ENCODE measurements around the gene ACTR8.

The ACTR8 gene

DNA sequence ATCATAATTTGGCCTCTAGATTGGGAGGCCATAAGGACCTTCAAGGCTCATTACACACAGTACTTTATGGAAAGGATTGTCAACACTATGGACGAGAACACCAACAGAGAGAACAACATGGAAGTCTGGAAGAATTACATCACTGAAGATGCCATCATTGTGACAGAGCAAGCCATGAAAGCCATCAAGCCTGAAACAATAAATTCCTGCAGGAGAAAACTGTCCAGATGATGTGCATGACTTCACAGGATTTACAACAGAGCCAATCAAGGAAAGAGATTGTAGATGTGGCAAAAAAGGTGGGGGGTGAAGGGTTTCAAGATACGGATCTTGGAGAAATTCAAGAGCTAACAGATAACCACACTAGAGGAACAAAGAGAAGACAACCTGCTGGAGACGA is 19.7 kb downstream of the ACTR8 start:
- DNase-seq: no peak

DNA sequence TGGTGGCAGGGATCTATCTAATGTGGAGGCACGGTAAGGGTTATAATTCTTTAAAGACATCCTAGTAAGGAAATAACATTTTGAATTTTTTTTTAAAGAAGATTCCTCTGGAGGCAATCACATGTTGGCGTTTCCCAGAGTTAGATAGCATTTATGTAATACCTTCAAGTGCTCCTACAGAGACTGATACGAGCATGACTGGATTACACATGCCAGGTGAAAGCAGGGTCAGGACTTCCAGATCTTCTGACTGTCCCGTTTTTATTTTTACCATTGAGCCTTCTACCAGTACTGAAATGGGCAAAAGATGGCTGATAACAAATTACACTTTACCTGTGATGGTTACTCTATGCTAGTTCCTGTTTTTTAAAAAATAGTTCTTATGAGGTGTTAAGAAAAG is 21.8 kb downstream of the ACTR8 start:
- DNase-seq: no peak

DNA sequence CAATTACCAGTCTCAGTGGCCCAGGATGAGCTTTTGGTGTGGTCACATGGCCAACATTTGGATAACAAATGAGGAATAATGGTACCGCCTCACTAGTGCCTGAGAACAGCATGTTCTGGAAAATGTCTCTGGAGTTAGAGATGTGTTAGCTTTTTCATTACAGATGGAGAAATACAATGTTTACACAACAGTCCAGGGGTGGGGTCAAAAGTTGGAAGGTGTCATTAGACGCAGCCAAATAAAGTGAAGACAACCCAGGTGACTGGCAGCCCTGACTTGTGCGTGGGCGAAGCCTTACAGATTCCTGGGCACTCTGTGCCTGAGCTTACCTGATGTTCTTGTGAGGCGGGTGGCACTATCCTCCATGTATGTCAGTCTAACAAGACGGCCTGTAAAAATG is 22.8 kb downstream of the ACTR8 start:
- no peak for DNase-seq

DNA sequence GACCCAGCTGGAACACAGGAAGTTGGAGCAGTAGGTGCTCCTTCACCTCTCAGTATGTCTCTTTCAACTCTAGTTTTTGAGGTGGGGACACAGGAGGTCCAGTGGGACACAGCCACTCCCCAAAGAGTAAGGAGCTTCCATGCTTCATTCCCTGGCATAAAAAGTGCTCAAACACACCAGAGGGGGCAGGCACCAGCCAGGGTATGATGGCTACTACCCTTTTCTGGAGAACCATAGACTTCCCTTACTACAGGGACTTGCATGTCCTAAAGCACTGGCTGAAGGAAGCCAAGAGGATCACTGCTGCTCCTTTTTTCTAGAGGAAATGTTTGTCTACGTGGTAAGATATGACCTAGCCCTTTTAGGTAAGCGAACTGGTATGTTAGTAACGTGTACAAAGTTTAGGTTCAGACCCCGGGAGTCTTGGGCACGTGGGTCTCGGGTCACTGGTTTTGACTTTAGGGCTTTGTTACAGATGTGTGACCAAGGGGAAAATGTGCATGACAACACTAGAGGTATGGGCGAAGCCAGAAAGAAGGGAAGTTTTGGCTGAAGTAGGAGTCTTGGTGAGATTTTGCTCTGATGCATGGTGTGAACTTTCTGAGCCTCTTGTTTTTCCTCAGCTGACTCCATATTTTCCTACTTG is 23.7 kb downstream of the ACTR8 start:
- no peak for DNase-seq

DNA sequence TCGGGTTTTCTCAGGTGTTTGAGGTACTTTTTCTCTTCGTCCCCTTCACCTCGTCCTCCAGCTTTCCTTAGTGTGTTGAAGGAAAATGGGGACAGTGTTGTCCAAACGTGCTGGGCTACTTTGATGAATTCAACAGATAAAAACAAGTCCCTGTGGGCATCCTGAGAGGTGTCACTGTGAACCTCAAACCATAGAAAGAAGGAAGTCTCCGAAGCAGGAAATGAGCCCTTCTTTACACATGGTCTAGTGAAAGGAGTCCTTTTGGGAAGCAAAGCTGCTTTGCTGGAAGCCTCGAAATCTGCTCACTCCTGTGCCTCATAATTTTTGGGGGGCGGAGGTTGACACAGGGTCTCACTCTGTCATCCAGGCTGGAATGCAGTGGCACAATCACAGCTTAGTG is 25.0 kb downstream of the ACTR8 start:
- DNase-seq: no peak

DNA sequence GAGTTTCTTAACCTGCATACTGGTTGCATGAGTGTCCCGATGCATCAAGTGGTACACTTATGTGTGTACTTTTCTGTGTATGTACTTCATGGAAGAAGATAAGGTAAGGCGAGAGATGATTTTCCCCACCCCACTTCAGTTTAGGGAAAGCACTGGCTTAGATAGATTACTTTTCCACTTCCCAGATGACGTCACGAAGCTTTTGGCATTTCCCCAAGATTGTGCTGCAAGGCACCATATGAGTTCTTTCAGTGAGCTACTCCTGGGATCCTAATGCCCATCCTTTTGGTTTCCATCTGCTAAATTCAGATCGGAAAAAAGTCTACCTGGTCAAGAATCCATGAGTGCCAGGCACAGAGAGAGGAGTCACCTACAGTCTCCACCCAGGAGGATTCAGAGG is 31.1 kb downstream of the ACTR8 start:
- DNase-seq: no peak

DNA sequence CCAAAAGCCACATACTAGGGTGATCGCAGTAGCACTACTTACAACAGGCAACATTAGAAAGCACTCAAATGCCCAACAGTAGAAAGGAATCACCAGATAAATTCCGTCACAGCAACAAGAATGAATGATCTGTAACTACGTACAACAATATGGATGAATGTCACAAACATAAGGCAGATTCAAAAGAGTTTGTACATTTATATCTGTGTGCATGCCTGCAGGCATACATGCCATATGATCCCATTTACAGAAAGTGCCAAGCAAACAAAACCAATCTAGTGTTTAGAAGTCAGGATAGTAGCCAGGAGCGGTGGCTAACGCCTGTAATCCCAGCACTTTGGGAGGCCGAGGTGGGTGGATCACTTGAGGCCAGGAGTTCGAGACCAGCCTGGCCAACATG is 32.0 kb downstream of the ACTR8 start:
- no peak for DNase-seq

DNA sequence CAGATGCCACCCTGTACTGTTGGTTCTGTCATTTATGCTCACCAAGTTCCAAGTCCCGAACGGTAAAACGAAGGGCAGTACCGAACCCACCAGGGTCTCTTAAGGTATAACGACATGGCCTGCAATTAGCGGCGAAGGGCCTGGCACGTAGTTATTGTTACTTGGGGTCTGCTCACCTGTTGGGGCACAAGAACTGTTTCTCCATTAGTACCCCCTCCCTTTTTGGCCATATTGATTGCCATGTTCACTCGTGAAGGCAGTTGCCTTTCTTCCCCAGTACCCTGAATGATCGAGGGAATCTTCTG is 35.1 kb downstream of the ACTR8 start:
- no peak for DNase-seq

DNA sequence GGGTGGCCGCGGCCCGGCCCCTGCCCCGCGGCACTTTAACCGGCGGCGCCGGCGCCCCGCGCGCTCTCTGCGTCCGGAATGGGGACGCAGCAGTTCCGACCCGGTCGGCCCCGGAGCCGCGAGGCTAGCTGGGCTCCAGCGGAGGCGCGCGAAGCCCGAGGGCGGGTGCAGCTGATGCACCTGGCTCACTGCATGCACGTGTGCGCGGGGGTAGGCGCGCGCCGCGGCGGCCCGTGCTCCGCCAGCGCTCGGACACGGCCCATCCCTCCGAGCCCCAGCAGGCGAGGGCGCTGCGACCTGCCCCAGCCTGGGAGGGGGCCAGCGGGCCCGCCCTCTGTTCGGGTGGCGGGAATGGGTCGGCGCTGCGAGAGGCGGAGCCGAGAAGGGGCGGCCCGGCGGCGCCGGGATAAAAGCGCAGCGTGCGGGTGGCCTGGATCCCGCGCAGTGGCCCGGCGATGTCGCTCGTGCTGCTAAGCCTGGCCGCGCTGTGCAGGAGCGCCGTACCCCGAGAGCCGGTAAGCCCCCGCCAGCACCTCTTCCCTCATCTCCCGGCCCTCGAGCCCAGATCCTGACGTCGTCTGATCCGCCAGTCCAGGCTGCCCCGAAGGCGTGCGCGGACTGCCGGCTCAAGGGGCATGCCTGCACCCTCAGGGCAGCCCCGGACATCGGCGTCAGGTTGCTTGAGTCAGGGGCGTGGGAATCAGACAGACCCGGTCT is 35.7 kb downstream of the ACTR8 start, which contains the start of the genes CHDH and IL17RB:
Gene CHDH (minus strand): TSS at position 286 of the 717 bp plus-strand sequence. CDS start 22,411 bp downstream, outside the sequence.
Gene IL17RB (plus strand): TSS at position 435 of the 717 bp plus-strand sequence. CDS start 21 bp downstream, at position 456.
- DNase-seq: peak; percentile 7

DNA sequence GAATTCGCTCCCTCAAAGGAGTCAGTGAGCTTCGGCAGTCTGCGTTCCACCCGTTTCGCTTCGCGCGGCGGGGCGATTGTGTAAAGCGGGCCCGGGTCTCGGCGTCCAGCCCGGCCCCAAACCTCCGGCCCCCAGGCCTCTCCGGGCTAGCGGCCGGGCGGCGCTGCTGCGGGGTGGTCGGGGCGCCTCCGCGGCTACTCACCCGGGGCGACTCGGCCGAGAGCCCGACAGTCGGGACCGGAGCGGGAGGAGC is 36.1 kb downstream of the ACTR8 start:
- no peak for DNase-seq

DNA sequence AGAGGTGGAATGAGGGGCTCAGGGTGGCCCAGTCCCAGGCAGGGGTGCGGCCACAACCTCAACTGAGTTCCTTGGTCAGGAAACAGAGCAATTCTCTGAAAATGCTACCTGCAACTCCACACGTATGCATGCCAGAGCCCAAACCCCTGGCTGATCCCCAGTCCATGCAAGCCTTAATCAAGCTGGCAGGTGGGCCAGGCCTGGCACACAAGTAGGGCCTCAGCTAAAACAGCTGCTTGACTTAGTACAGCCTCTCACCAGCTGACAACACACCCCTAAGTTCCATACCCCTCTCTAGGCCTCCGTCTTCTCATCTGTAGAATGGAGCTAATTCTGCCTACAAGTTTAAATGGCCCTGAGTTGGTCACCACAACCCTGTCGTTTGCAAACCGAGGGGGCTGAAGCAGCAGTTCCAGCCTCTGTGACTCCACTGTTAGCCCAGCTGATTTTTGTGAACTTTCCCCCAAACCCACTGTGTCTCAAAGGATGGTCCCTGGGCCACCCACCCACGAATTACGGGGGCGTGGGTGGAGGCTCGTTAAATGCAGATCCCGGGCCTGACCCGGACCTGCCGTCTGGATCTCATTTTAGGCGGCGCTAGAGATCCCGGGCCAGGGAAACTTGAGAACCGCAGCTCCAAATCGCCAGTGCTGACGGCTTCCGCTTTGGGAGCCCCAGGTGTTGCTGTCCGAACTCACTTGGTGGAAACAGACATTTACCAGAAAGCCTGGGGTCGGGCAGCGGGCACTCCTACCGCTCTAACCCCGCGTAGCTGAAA is 36.7 kb downstream of the ACTR8 start:
- no peak for DNase-seq

DNA sequence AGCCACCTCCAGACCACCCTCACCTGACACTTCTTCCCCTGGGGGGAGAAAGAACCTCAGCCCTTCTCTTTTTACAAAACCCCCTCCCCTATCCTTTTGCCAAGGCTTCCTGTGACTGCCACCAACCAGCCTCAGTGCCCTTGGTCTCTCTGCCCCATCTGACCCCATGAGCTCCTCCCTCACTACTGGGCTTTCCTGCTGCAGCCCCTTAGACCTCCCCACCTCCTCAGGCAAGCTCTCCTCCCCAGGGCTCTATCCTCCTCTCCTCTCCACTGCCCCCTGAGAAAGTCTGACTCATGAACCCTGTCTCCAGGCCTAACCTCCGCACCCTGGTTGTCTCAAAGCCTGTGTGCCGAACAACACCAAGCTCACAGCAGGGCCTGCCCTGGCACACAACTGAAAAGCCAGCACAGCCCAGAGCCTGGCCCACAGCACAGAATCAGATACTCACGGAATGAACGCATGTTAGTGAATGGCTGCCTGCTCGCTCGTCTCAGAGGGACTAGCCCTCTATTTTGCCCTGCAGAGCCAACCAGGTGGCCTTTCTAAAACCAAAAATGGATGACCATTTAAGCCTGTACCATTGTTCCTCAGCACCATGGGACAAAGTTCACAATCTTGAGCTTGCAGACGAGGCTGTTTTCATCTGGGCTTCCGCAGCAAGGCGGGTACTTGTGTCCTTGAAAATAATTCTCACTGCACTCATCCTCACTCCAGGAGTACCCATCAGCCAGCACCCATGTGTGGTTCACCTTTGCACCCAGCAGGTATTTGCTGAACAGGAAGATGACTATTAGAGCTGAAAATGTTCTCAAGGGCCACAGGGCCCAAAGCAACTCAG is 37.5 kb downstream of the ACTR8 start:
- DNase-seq: no peak

DNA sequence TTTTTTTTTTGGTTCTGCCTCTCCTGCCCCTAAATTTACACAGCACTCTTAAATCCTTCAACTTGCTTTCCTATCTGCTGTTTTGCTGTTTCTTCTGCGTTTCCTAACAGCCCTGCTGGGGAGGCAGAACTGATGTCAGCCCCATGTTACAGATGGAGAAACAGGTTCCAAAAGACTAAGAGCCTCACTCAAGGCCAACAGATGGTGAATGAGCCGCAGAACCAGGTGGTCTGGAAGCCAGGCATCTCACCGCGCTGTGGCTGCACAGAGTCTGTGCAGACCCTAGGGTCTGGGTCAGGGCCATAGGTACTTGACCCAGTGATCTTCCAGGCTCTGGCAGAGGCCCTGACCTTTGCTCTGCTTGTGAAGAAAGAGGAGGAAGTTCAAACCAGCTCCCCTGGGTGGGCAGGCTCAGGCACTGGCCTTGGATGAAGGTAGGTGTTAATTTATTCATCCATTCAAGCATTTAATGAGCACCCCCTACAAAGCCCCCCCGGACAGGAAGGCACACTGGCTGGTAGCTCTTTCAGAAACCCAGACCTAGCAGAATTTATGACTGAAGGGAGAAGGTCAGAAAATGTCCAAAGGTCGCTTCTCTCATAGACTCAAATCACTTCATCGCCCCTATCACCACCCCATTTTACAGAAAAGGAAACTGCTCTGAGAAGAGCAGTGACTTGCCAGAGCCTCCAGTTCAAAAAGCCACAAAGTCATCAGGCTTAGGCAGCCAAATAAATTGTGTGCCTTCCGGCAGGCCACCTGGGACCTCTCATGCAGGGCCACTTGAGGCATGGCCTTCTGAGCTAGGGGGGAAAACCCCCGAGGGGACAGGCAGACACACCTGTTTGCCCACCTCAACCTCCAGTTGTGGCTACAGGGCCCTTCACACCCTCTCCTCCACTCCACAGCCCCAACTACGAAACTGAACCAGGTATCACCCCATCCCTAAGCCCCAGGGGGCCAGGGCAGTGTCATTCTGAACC is 38.5 kb downstream of the ACTR8 start:
- DNase-seq: no peak

DNA sequence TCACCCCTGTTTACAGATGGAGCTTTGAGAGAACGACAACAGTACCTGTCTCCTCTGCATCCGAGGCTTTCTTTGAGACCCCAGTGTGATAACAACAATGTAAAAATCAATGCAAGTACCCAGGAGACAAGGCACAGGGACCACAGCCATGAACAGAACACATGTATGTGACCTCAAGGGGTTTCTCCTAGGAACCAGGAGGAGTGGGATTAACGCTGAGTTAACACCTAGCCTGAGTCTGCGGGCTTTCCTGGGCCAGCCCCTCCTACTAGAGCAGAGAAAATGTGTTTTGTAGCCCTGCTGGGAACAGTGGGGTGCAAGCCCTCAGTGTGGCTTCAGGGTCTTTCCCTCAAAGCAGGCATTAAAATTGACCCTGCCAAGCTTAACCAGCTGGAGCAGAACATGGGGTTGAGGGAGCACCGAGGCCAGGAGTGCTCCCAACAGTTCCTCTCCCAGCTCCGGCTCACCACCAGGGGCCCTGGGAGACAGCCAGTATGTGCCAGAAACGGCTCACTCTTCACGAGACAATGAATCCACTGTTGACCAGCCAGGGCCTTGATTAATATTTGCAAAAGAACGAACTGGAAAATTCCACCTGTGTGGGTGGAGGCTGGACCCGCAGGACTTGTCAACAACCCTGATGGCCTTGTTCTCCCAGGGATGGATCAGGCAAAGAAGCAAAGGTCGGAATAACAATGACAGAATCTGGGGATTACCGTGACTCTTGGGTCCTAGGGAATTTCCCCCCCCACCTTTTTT is 39.3 kb downstream of the ACTR8 start:
- no peak for DNase-seq

DNA sequence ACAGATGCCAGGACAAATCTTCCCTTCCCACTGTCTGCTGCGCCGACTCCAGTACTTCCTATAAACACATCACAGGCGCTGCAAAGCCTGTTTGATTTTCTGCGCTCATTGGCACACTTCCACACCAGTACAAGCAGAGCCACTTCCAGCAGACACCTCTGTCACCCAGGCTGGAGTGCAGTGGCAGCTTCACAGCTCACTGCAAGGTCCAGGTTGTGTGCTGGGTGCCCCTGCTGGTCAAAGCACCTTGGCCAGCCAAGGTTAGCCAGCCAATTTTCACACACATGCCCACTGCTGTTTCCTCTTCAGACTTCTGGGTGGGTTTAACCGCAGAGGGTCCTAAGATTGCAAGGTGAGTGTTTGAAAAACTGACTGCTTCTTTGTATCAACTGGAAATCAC is 40.7 kb downstream of the ACTR8 start:
- no peak for DNase-seq

DNA sequence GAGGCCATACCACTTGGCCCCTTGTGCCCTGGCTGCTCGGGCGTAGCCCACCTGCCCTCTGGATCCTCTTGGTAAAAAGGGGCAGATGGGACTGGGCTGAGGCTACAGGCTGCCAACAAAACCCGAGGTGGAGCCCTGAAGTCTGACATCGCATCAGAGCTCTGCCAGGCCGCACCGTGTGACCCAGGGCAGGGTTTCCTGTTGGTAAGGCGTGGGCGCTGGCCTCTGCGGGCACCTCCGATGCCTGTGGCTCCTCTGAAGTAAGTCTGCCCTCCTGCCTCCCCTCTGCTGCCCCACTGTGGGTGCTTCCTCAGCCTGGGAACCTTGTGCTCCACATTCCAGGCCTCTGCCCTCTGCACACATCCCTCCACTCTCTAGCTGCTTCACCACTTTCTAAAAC is 44.6 kb downstream of the ACTR8 start:
- no peak for DNase-seq

DNA sequence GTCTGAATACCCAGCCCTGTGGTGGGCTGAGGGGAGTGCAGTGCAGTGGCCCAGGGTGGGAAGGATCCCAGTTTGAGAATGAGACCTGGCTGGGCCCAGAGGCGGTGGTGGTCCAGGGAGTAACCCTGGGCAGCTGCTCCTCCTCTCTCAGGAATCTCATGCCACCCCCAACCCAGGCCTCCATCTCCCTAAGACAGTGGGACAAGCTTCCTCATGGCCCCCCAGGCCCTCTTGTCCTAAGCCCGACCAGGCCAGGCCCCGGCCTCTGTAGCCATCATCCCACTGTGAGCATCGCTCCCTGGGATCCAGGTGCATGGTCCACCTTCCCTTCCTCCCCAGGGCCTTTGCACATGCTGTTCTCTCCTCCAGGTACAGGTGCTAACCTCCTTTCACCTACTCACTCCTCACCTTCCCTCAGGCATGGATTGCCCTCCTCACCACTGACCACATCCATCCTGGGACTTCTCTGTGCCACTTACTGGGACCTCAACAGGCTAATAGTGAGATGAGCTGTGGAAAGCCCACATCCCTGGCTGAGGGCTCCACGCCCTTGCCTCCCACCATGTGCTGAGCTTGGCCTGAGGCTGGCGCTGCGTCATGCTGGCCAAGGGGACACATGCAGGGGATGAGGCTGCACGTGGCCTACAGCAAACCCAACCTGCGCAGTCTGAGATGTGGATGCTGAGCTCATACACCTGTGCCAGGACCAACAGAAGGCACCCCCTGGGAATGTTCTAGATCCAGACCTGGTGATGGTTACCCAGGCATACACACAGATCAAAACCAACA is 45.7 kb downstream of the ACTR8 start:
- DNase-seq: no peak

DNA sequence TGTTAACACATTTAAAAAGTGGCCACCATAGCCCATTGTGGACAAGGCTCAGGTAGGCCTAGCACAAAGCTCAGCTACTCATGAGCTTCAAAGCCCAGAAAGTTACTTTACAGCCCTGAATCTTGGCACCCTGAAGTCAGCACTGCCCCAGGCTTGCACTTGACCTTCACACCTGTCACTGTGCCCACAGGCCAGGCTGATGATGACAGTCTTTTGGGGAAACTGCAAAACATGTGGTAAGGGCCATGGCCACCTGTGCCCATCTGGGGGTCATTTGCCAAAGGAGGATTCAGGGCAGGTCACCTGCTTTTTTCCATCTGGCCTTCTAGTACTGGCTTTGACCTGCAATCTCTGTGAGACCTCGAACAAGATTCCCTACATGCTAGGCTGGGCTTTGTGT is 46.7 kb downstream of the ACTR8 start:
- no peak for DNase-seq

DNA sequence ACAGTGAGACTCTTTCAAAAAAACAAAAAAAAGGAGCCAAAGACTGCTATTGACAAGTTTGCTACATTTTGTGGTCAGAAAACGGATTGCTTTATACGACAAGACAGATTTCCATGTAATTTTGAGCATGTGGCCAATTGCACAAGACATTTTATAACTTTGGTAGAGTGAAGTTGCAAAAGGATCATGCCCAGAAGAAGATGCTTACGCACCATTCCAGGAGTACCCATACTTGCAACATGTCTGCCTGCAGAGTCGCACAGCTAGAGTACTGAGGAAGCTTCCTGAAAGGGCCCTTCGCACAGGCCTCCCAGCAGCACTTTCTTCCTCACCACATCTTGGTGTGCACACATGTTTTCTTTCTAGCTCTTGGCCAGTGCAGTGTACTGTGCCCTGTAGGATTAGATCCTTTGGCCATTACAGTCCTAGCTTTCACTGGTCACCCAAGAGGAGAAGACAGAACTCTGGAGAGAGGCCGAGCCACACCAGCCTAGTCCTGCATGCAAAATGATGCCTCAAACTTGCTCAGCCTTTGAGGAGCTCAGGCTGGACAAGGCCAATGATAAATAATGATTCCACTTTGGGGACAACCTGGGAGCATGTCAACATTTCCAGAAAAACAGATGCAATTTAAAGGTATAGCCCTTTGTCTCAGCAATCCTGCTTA is 47.4 kb downstream of the ACTR8 start:
- no peak for DNase-seq

DNA sequence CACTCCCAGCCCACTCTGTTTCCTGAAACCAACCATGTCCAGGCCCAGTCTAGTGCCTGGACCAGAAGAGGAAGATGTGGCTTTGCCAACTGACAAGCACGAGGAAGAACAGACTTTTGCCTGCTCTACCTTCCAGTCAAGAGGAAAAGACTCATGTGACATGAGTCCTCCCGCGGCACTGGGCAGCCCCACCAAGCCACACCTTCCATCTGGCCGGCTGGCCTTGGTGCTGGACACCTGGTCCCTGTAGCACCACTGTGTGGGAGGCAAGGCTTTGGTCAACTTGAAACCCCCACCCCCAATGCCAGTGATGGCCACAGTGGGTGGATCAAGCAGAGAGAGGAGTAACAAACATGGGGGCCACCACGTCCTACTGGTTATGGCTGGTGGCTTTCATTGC is 48.3 kb downstream of the ACTR8 start:
- no peak for DNase-seq
